DMS114 treated with DMSO at 0.1 percent for 48 hours (cell line): Measurements from ENCODE around the gene UBAP2.
"Not testable (repeated sequence)": the region's sequence is repeated elsewhere in the genome, so short reads cannot be mapped to it uniquely, and the experiment has no call there.

Experiments
- DNase-seq: peaks from one replicate; lab custom pipeline; 2025; ENCODE audit not compliant: unreplicated experiment; lab: John Stamatoyannopoulos, UW

Gene UBAP2

GRCh38 chr9:34049630-34050384, 1.1 kb upstream of the UBAP2 start:
- no peak for DNase-seq

- no peak for DNase-seq
These were observed 592 bp downstream of the UBAP2 start for GRCh38 chr9:34047864-34048726.

GRCh38 chr9:34046784-34047379, 1.8 kb downstream of the UBAP2 start:
- DNase-seq: no peak

- DNase-seq: no peak
These were observed 2.8 kb downstream of the UBAP2 start for GRCh38 chr9:34045903-34046302.

GRCh38 chr9:34042074-34042473, 6.6 kb downstream of the UBAP2 start:
- DNase-seq: not testable (repeated sequence)

- DNase-seq: not testable (repeated sequence)
These were observed 9.8 kb downstream of the UBAP2 start for GRCh38 chr9:34038851-34039250.

- no peak for DNase-seq
These were observed 11.1 kb downstream of the UBAP2 start for GRCh38 chr9:34037626-34038025.

- no peak for DNase-seq
These were observed 12.1 kb downstream of the UBAP2 start for GRCh38 chr9:34036625-34037024.

GRCh38 chr9:34035656-34036055, 13.0 kb downstream of the UBAP2 start:
- DNase-seq: no peak

- DNase-seq: no peak
These were observed 14.0 kb downstream of the UBAP2 start for GRCh38 chr9:34034698-34035065.

GRCh38 chr9:34032631-34033030, 16.1 kb downstream of the UBAP2 start:
- no peak for DNase-seq

GRCh38 chr9:34027845-34028574, 20.7 kb downstream of the UBAP2 start:
- no peak for DNase-seq

GRCh38 chr9:34025811-34026210, 22.9 kb downstream of the UBAP2 start:
- DNase-seq: no peak

GRCh38 chr9:34025062-34025461, 23.6 kb downstream of the UBAP2 start:
- no peak for DNase-seq

GRCh38 chr9:34024476-34024875, 24.2 kb downstream of the UBAP2 start:
- not testable (repeated sequence) for DNase-seq

- no peak for DNase-seq
These were observed 32.5 kb downstream of the UBAP2 start for GRCh38 chr9:34016149-34016548.

- DNase-seq: no peak
These were observed 37.7 kb downstream of the UBAP2 start for GRCh38 chr9:34010979-34011378.

- no peak for DNase-seq
These were observed 46.7 kb downstream of the UBAP2 start for GRCh38 chr9:34001951-34002350.

- DNase-seq: no peak
These were observed 47.4 kb downstream of the UBAP2 start for GRCh38 chr9:34001298-34001697.

GRCh38 chr9:33995449-33995848, 53.2 kb downstream of the UBAP2 start:
- DNase-seq: no peak

GRCh38 chr9:33993104-33993503, 55.6 kb downstream of the UBAP2 start:
- no peak for DNase-seq
